Mesenchymal stem cell (in vitro differentiated cells and primary cell): ENCODE measurements around the gene ZIC2.

ENCODE experiments used
- DNase-seq: peaks from one replicate; pipeline ENCODE4 v3.0.0-alpha.2; 2013
- H2AFZ ChIP-seq: one replicate; pipeline ENCODE4 v1.6.1; 2013; ENCODE audit warnings: low read depth, mild to moderate bottlenecking, control low read depth, inconsistent platforms, low read length, moderate library complexity
- H2AK5ac ChIP-seq: 2 replicates; pipeline ENCODE4 v1.6.1; 2013; ENCODE audit warnings: low read length, moderate library complexity, mild to moderate bottlenecking, inconsistent platforms; ENCODE audit not compliant: severe bottlenecking
- H2BK120ac ChIP-seq: one replicate; pipeline ENCODE4 v1.6.1; 2013; ENCODE audit warnings: low read depth, mild to moderate bottlenecking, inconsistent platforms, low read length, moderate library complexity
- H2BK12ac ChIP-seq, 2 experiments: one replicate each; pipeline ENCODE4 v1.6.1; 2013; ENCODE audit warnings: inconsistent platforms in 2 of 2, low read length in 2 of 2, mild to moderate bottlenecking in 2 of 2, moderate library complexity in 2 of 2, control low read depth in 1 of 2
- H2BK15ac ChIP-seq: one replicate; pipeline ENCODE4 v1.6.1; 2013; ENCODE audit warnings: mild to moderate bottlenecking, low read depth, inconsistent platforms; ENCODE audit not compliant: poor library complexity, severe bottlenecking
- H2BK5ac ChIP-seq: 2 replicates; pipeline ENCODE4 v1.6.1; 2013; ENCODE audit warnings: low read depth, mild to moderate bottlenecking, low read length, control low read depth, inconsistent platforms; ENCODE audit not compliant: poor library complexity, severe bottlenecking
- H3K14ac ChIP-seq, 2 experiments: one replicate each; pipeline ENCODE4 v1.6.1; 2013; ENCODE audit warnings: inconsistent platforms in 2 of 2, low read length in 2 of 2, control low read depth in 1 of 2, mild to moderate bottlenecking in 1 of 2, moderate library complexity in 1 of 2
- H3K18ac ChIP-seq, 2 experiments: one replicate each; pipeline ENCODE4 v1.6.1; 2013; ENCODE audit warnings: inconsistent platforms in 2 of 2, low read length in 2 of 2, control low read depth in 1 of 2, low read depth in 1 of 2, mild to moderate bottlenecking in 1 of 2
- H3K23ac ChIP-seq, 2 experiments: one replicate each; pipeline ENCODE4 v1.6.1; 2013; ENCODE audit warnings: inconsistent platforms in 2 of 2, low read length in 2 of 2, mild to moderate bottlenecking in 2 of 2, moderate library complexity in 2 of 2, control low read depth in 1 of 2
- H3K27ac ChIP-seq: 2 replicates; pipeline ENCODE4 v1.5.1; 2013; ENCODE audit warnings: mild to moderate bottlenecking, moderate library complexity, low read length, control low read depth, inconsistent platforms; ENCODE audit not compliant: poor library complexity, severe bottlenecking
- H3K27me3 ChIP-seq, 2 experiments: 2 replicates each; pipeline versions ENCODE4 v1.6.1 to v1.7.0; 2013; ENCODE audit warnings: low read length in 2 of 2, mild to moderate bottlenecking in 2 of 2, moderate library complexity in 2 of 2, control low read depth in 1 of 2, inconsistent platforms in 1 of 2; ENCODE audit not compliant: control insufficient read depth in 1 of 2, insufficient read depth in 1 of 2
- H3K36me3 ChIP-seq, 2 experiments: 2 replicates each; pipeline versions ENCODE4 v1.6.1 to v1.7.0; 2013; ENCODE audit warnings: low read length in 2 of 2, control low read depth in 1 of 2, inconsistent platforms in 1 of 2, low read depth in 1 of 2, mild to moderate bottlenecking in 1 of 2; ENCODE audit not compliant: insufficient read depth in 2 of 2, control insufficient read depth in 1 of 2
- H3K4ac ChIP-seq, 2 experiments: one replicate each; pipeline ENCODE4 v1.6.1; 2013; ENCODE audit warnings: inconsistent platforms in 2 of 2, low read length in 2 of 2, mild to moderate bottlenecking in 2 of 2, moderate library complexity in 2 of 2, control low read depth in 1 of 2, low read depth in 1 of 2
- H3K4me1 ChIP-seq: 2 replicates; pipeline ENCODE4 v1.6.1; 2013; ENCODE audit warnings: low read depth, low read length, control low read depth; ENCODE audit not compliant: control insufficient read depth, insufficient read depth
- H3K4me2 ChIP-seq: 2 replicates; pipeline ENCODE4 v1.6.1; 2013; ENCODE audit warnings: low read length, mild to moderate bottlenecking, inconsistent platforms; ENCODE audit not compliant: poor library complexity, severe bottlenecking
- H3K4me3 ChIP-seq, 2 experiments: 2 replicates each; pipeline versions ENCODE4 v1.5.1 to v1.7.0; 2013; ENCODE audit warnings: low read length in 2 of 2, mild to moderate bottlenecking in 2 of 2, control low read depth in 1 of 2, low read depth in 1 of 2; ENCODE audit not compliant: insufficient read depth in 1 of 2
- H3K79me1 ChIP-seq: replicated peaks from 2 replicates; pipeline ENCODE4 v1.6.1; 2013; ENCODE audit warnings: mild to moderate bottlenecking, control low read depth, low read length, inconsistent platforms; ENCODE audit not compliant: poor library complexity, severe bottlenecking
- H3K9ac ChIP-seq: 2 replicates; pipeline ENCODE4 v1.7.0; 2013; ENCODE audit warnings: mild to moderate bottlenecking, low read length, moderate library complexity
- H3K9me3 ChIP-seq: 2 replicates; pipeline ENCODE4 v1.7.0; 2013; ENCODE audit warnings: mild to moderate bottlenecking, low read length; ENCODE audit not compliant: control insufficient read depth
- H4K8ac ChIP-seq: one replicate; pipeline ENCODE4 v1.6.1; 2013; ENCODE audit warnings: inconsistent platforms, mild to moderate bottlenecking, low read length, moderate library complexity
- H4K91ac ChIP-seq: one replicate; pipeline ENCODE4 v1.6.1; 2013; ENCODE audit warnings: mild to moderate bottlenecking, low read length, inconsistent platforms
- WGBS: methylation state at CpG from one replicate; pipeline ENCODE4 v1.1.7; 2013; ENCODE audit warnings: mixed read lengths; 5-methylcytosine and 5-hydroxymethylcytosine counted together

The ZIC2 gene

GRCh38 chr13:99955747-99956472, 25.7 kb upstream of the ZIC2 start:
- H3K23ac ChIP-seq = no peak overlapping the region
- H3K36me3 ChIP-seq = no peaks in the 10 kb centered on the region
- no peak overlapping the region for H2AFZ ChIP-seq
- no peak overlapping the region for H2BK120ac ChIP-seq
- no peak overlapping the region for H4K8ac ChIP-seq
- 3% methylated on average over 56 of the region's 57 CpGs for WGBS
- peak overlapping the region; percentile 55 for H3K4me2 ChIP-seq
- H2BK12ac ChIP-seq = no peak overlapping the region
- no peak overlapping the region for H2BK5ac ChIP-seq
- H3K4me3 ChIP-seq = peak overlapping the region; percentile 41 to 71
- no peaks in the 10 kb centered on the region for H3K9me3 ChIP-seq
- no peak overlapping the region for H3K4ac ChIP-seq
- no peak for DNase-seq
- peaks cover 38 to 97% of the 10 kb centered on the region in 2 experiments for H3K27me3 ChIP-seq
- peaks cover 32% of the 10 kb centered on the region for H3K4me1 ChIP-seq
- no peak overlapping the region for H3K27ac ChIP-seq
- H3K79me1 ChIP-seq = no peaks in the 10 kb centered on the region
- peak overlapping the region in 1 of 2 experiments; percentile 37 for H3K14ac ChIP-seq
- no peak overlapping the region for H4K91ac ChIP-seq
- peak overlapping the region in 1 of 2 experiments; percentile 38 for H3K18ac ChIP-seq
- H2AK5ac ChIP-seq = no peak overlapping the region
- no peak overlapping the region for H2BK15ac ChIP-seq
- peak overlapping the region; percentile 20 for H3K9ac ChIP-seq

GRCh38 chr13:99956473-99957349, 24.9 kb upstream of the ZIC2 start:
- no peak overlapping the region for H3K4ac ChIP-seq
- H4K8ac ChIP-seq = no peak overlapping the region
- H3K9ac ChIP-seq = peak overlapping the region; percentile 20
- no peak overlapping the region for H2BK15ac ChIP-seq
- H3K14ac ChIP-seq = no peak overlapping the region
- peak overlapping the region; percentile 48 to 71 for H3K4me3 ChIP-seq
- peaks cover 34% of the 10 kb centered on the region for H3K4me1 ChIP-seq
- H2AK5ac ChIP-seq = no peak overlapping the region
- no peak overlapping the region for H2BK12ac ChIP-seq
- no peak overlapping the region for H2BK5ac ChIP-seq
- H3K27ac ChIP-seq = no peak overlapping the region
- no peak overlapping the region for H2AFZ ChIP-seq
- 3% methylated on average over 64 of the region's 68 CpGs for WGBS
- no peak overlapping the region for H4K91ac ChIP-seq
- H3K36me3 ChIP-seq = no peaks in the 10 kb centered on the region
- no peaks in the 10 kb centered on the region for H3K79me1 ChIP-seq
- no peaks in the 10 kb centered on the region for H3K9me3 ChIP-seq
- H3K27me3 ChIP-seq = peaks cover 38 to 97% of the 10 kb centered on the region in 2 experiments
- peak overlapping the region; percentile 55 for H3K4me2 ChIP-seq
- H3K18ac ChIP-seq = no peak overlapping the region
- H3K23ac ChIP-seq = peak overlapping the region in 1 of 2 experiments; percentile 28
- DNase-seq = no peak
- H2BK120ac ChIP-seq = no peak overlapping the region

- Histone ChIP-seq H3K27me3 (peaks cover 38 to 98% of the 10 kb centered on the region in 2 experiments), H2AFZ (no peak overlapping the region), H4K91ac (no peak overlapping the region), H3K4ac (no peak overlapping the region), H2BK120ac (no peak overlapping the region), H4K8ac (no peak overlapping the region), H2BK15ac (no peak overlapping the region), H3K23ac (no peak overlapping the region), H2BK5ac (no peak overlapping the region), H3K4me2 (no peak overlapping the region), H3K9ac (no peak overlapping the region), H3K36me3 (no peaks in the 10 kb centered on the region), H2AK5ac (no peak overlapping the region), H3K4me1 (peaks cover 34% of the 10 kb centered on the region), H3K14ac (no peak overlapping the region), H2BK12ac (no peak overlapping the region), H3K4me3 (no peak overlapping the region), H3K18ac (no peak overlapping the region), H3K79me1 (no peaks in the 10 kb centered on the region), H3K9me3 (no peaks in the 10 kb centered on the region), H3K27ac (no peak overlapping the region)
- DNase-seq = no peak
- WGBS = 2% methylated on average over 35 of the region's 35 CpGs
Measured at GRCh38 chr13:99958406-99959126, 23.0 kb upstream of the ZIC2 start.
